ENCODE data around the gene STRIP2. TPM values are rescaled to one million over a fixed set of nuclear protein-coding genes. Genes with fewer than 3 reads are reported as not detected.

The STRIP2 gene
- total RNA-seq, 1 experiment from 2014 or later: 5.1 TPM

- CTCF ChIA-PET: no interaction called here
- H3K36me3 ChIP-seq (ENCODE audit: control insufficient read depth, insufficient read depth, low read length): no peaks in the 10 kb centered on the region
- POLR2A ChIA-PET: no interaction called here
- ATAC-seq: no peak
- no peaks in the 10 kb centered on the region for H3K4me1 ChIP-seq (ENCODE audit: control insufficient read depth, insufficient read depth, low read length)
- no peaks in the 10 kb centered on the region for H3K27me3 ChIP-seq (ENCODE audit: control insufficient read depth, insufficient read depth, low read length)
- no peaks in the 10 kb centered on the region for H3K9me3 ChIP-seq (ENCODE audit: control insufficient read depth, insufficient read depth, low read depth, low read length)
- in situ Hi-C loops (cut with HindIII; ENCODE audit: low pct_unique_long_range_greater_than_20kb, low sequenced_read_pairs): no loop called here
- H3K27ac ChIP-seq (ENCODE audit: low read length): no peak overlapping the region
- no peak for DNase-seq (ENCODE audit: low read depth, low spot score)
- H3K4me3 ChIP-seq (ENCODE audit: low read depth in 2 of 2, low read length in 2 of 2): no peak overlapping the region
- TF ChIP-seq REST (IDR thresholded peaks at IDR 0.05; ENCODE audit: insufficient read depth in 1 of 2, low read depth in 2 of 2, low read length in 1 of 2) (no peak), SIN3A (IDR thresholded peaks at IDR 0.05; ENCODE audit: borderline replicate concordance, insufficient read depth, low read depth, low read length) (no peak)
- BruUV-seq (replicated peaks): no TSS peak
- intact Hi-C loops (cut with micrococcal nuclease; ENCODE audit: unreplicated experiment): no loop called here
Measured at GRCh38 chr7:129525225-129525862, 91.1 kb downstream of the STRIP2 start.

DNA sequence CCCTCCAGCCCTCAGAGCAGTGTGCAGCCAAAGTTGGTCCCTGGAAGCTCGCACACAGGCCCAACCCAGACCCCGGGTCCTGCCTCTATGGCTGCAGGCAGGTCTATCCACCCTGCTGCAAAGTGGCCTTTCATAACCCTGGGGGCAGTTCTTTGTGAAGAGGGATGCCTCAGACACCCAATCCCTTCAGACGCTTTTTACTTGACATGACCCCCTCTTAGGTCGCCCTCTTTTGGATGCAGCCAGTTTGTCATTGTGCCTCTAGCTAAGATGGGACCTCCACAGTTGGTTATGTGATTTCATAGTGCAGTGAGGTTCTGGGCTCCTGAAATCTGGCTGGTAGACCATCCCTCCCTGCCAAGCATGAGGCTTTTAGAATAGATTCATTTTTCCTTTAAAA is 95.4 kb downstream of the STRIP2 start:
- no peak overlapping the region for H3K4me3 ChIP-seq (ENCODE audit: low read depth in 2 of 2, low read length in 2 of 2)
- BruUV-seq (replicated peaks): no TSS peak
- intact Hi-C loops (cut with micrococcal nuclease; ENCODE audit: unreplicated experiment) (no loop called here), in situ Hi-C loops (cut with HindIII; ENCODE audit: low pct_unique_long_range_greater_than_20kb, low sequenced_read_pairs) (no loop called here)
- TF ChIP-seq POLR2AphosphoS5 (IDR thresholded peaks at IDR 0.05; ENCODE audit: low read depth, low read length) (no peak), SIN3A (IDR thresholded peaks at IDR 0.05; ENCODE audit: borderline replicate concordance, insufficient read depth, low read depth, low read length) (no peak), CTCF (IDR thresholded peaks at IDR 0.05) (no peak), REST (IDR thresholded peaks at IDR 0.05; ENCODE audit: insufficient read depth in 1 of 2, low read depth in 2 of 2, low read length in 1 of 2) (no peak), TCF7L2 (IDR thresholded peaks at IDR 0.05; ENCODE audit: low read depth, low read length) (no peak)
- H3K36me3 ChIP-seq (ENCODE audit: control insufficient read depth, insufficient read depth, low read length): no peaks in the 10 kb centered on the region
- ChIA-PET POLR2A (no interaction called here), CTCF (no interaction called here)
- no peak for DNase-seq (ENCODE audit: low read depth, low spot score)
- H3K4me1 ChIP-seq (ENCODE audit: control insufficient read depth, insufficient read depth, low read length): no peaks in the 10 kb centered on the region
- no peaks in the 10 kb centered on the region for H3K9me3 ChIP-seq (ENCODE audit: control insufficient read depth, insufficient read depth, low read depth, low read length)
- ATAC-seq: no peak
- H3K27ac ChIP-seq (ENCODE audit: low read length): no peak overlapping the region
- no peaks in the 10 kb centered on the region for H3K27me3 ChIP-seq (ENCODE audit: control insufficient read depth, insufficient read depth, low read length)

Data from Panc1 (cell line).